ENCODE results near the gene PPP1R14B. TPM values are rescaled to one million over a fixed set of nuclear protein-coding genes. Genes with fewer than 3 reads are reported as not detected.

Gene PPP1R14B
- polyA plus RNA-seq, 3 donors: 11.7 to 40.7 (median 34.2) TPM

GRCh38 chr11:64253481-64253880, 6.7 kb upstream of the PPP1R14B start:
- intact Hi-C loops (cut with micrococcal nuclease): loop anchor here (2.0 to 5.0 kb wide), 2 partner anchors 15 to 34 kb away; partner anchors contain the start of gene GPR137 (in 1 of the 2)
- Histone ChIP-seq H3K4me3 (replicated peaks in 1 of 3; ENCODE audit: low read depth in 2 of 3, low read length in 3 of 3) (no peak overlapping the region), H3K4me2 (replicated peaks; ENCODE audit: extremely low read depth, low read length, poor library complexity, severe bottlenecking) (peak overlapping the region; percentile 98), H3K79me2 (ENCODE audit: insufficient read depth, low read length) (peaks cover 18% of the 10 kb centered on the region), H3K9me3 (replicated peaks in 1 of 2; ENCODE audit: control insufficient read depth in 1 of 2, insufficient read depth in 1 of 2, low read length in 2 of 2) (no peaks in the 10 kb centered on the region), H3K36me3 (replicated peaks in 1 of 2; ENCODE audit: control insufficient read depth in 1 of 2, insufficient read depth in 2 of 2, low read length in 2 of 2) (peaks cover 31 to 42% of the 10 kb centered on the region in 2 donors), H3K27me3 (ENCODE audit: control insufficient read depth in 2 of 2, insufficient read depth in 2 of 2, low read length in 2 of 2) (no peaks in the 10 kb centered on the region), H4K20me1 (ENCODE audit: insufficient read depth, low read length) (peaks cover 28% of the 10 kb centered on the region), H3K27ac (ENCODE audit: low read depth in 1 of 2, low read length in 2 of 2) (no peak overlapping the region), H3K9ac (ENCODE audit: insufficient read depth, low read length, poor library complexity, severe bottlenecking) (no peak overlapping the region), H3K4me1 (ENCODE audit: control insufficient read depth in 1 of 2, insufficient read depth in 2 of 2, low read length in 2 of 2) (peaks cover 25 to 36% of the 10 kb centered on the region in 2 donors), H2AFZ (ENCODE audit: insufficient read depth, low read depth, low read length, poor library complexity, severe bottlenecking) (no peak overlapping the region)
- Mint-ChIP-seq H3K27me3 (ENCODE audit: low read depth in 3 of 3) (peaks cover 3 to 10% (median 8%) of the 10 kb centered on the region in 3 donors), H3K36me3 (peaks cover 29 to 43% of the 10 kb centered on the region in 2 donors), H3K27ac (peak overlapping the region in 3 of 7 donors; percentile 26 to 50 (median 38)), H3K9me3 (peaks cover 0 to 1% (median 0%) of the 10 kb centered on the region in 7 donors), H3K4me1 (peaks cover 28% of the 10 kb centered on the region), H3K4me3 (peak overlapping the region in 1 of 2 donors; percentile 43)
- no peak for DNase-seq
- TF ChIP-seq CTCF (IDR thresholded peaks at IDR 0.05): no peak
- WGBS (ENCODE audit: insufficient coverage): 78% methylated on average over 2 of the region's 5 CpGs

- no peak overlapping the region for H3K27ac ChIP-seq (ENCODE audit: low read depth in 1 of 2, low read length in 2 of 2)
- peaks cover 18% of the 10 kb centered on the region for H3K79me2 ChIP-seq (ENCODE audit: insufficient read depth, low read length)
- H3K9ac ChIP-seq (ENCODE audit: insufficient read depth, low read length, poor library complexity, severe bottlenecking): no peak overlapping the region
- intact Hi-C loops (cut with micrococcal nuclease): loop anchor here (2.0 to 5.0 kb wide), 2 partner anchors 16 to 34 kb away; partner anchors contain the start of gene GPR137 (in 1 of the 2)
- peak overlapping the region; percentile 98 for H3K4me2 ChIP-seq (replicated peaks; ENCODE audit: extremely low read depth, low read length, poor library complexity, severe bottlenecking)
- no peak for TF ChIP-seq CTCF (IDR thresholded peaks at IDR 0.05)
- H3K9me3 ChIP-seq (replicated peaks in 1 of 2; ENCODE audit: control insufficient read depth in 1 of 2, insufficient read depth in 1 of 2, low read length in 2 of 2): no peaks in the 10 kb centered on the region
- Mint-ChIP-seq H3K9me3 (peaks cover 0 to under 1% (median 0%) of the 10 kb centered on the region in 7 donors), H3K36me3 (peaks cover 25 to 39% of the 10 kb centered on the region in 2 donors), H3K4me1 (peaks cover 30% of the 10 kb centered on the region), H3K27ac (no peak overlapping the region), H3K27me3 (ENCODE audit: low read depth in 3 of 3) (peaks cover 3 to 10% (median 8%) of the 10 kb centered on the region in 3 donors), H3K4me3 (peak overlapping the region; percentile 39 to 89)
- H3K4me1 ChIP-seq (ENCODE audit: control insufficient read depth in 1 of 2, insufficient read depth in 2 of 2, low read length in 2 of 2): peaks cover 25 to 39% of the 10 kb centered on the region in 2 donors
- 86% methylated on average over 7 of the region's 8 CpGs for WGBS (ENCODE audit: insufficient coverage)
- DNase-seq: no peak
- H3K4me3 ChIP-seq (replicated peaks in 1 of 3; ENCODE audit: low read depth in 2 of 3, low read length in 3 of 3): peak overlapping the region in 1 of 3 experiments; percentile 87
- H2AFZ ChIP-seq (ENCODE audit: insufficient read depth, low read depth, low read length, poor library complexity, severe bottlenecking): no peak overlapping the region
- peaks cover 27 to 38% of the 10 kb centered on the region in 2 donors for H3K36me3 ChIP-seq (replicated peaks in 1 of 2; ENCODE audit: control insufficient read depth in 1 of 2, insufficient read depth in 2 of 2, low read length in 2 of 2)
- peaks cover 28% of the 10 kb centered on the region for H4K20me1 ChIP-seq (ENCODE audit: insufficient read depth, low read length)
- H3K27me3 ChIP-seq (ENCODE audit: control insufficient read depth in 2 of 2, insufficient read depth in 2 of 2, low read length in 2 of 2): no peaks in the 10 kb centered on the region
Measured at GRCh38 chr11:64253043-64253442, 6.3 kb upstream of the PPP1R14B start.
